EH (cell line): Measurements from ENCODE around the gene EPN3.

ENCODE experiments used
- DNase-seq: peaks from one replicate; pipeline ENCODE4 v3.0.0-alpha.2; 2015; ENCODE audit warnings: low read depth

Gene EPN3

DNA sequence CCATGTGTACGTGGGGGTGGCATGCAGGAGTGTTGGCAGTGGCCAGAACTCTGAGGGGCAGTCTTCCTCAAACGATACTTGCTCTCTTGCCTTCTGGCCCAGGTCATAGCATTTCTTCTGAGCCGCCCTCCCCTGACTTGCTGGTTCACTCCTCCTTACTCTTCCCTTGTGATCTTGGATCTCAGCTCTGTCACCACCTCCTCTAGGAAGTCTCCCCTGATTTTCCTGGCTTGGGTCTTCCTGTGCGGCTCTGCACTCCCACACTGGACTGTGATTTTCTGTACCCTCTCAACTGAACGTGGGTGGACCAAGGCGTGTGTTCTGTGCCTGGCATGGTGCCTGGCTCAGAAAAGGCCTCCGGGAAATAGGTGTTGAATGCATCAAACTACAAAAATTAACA, 2.9 kb downstream of the EPN3 start:
- DNase-seq: no peak

DNA sequence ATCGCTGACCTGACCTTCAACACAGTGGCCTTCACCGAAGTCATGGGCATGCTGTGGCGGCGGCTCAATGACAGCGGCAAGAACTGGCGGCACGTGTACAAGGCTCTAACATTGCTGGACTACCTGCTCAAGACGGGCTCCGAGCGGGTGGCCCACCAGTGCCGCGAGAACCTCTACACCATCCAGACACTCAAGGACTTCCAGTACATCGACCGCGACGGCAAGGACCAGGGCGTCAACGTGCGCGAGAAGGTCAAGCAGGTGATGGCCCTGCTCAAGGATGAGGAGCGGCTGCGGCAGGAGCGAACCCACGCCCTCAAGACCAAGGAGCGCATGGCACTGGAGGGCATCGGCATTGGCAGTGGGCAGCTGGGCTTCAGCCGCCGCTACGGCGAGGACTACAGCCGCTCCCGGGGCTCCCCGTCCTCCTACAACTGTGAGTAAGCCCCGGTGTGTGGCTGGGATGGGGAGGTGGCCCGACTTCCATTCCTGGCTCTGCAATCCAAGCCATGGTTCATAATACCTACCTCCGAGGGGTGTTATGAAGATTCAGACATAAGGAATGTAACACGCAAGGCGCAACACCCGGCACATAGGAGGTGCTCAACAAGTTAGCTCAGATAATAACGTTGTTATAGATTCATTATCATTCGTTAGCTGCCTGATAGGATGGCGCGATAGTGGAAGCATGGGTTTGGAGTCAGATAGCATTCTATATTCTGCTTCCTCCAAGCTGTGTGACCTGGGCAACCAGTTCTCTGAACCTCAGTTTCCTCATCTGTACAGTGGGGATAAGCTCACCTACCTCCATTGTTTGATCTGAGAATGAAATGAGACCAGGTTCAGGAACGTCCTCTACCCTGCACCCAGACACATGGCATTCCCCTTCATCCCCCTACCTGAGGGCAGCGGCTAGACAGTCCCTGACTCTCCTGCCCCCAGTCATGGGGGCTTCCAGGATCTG, 4.4 kb downstream of the EPN3 start:
- no peak for DNase-seq

DNA sequence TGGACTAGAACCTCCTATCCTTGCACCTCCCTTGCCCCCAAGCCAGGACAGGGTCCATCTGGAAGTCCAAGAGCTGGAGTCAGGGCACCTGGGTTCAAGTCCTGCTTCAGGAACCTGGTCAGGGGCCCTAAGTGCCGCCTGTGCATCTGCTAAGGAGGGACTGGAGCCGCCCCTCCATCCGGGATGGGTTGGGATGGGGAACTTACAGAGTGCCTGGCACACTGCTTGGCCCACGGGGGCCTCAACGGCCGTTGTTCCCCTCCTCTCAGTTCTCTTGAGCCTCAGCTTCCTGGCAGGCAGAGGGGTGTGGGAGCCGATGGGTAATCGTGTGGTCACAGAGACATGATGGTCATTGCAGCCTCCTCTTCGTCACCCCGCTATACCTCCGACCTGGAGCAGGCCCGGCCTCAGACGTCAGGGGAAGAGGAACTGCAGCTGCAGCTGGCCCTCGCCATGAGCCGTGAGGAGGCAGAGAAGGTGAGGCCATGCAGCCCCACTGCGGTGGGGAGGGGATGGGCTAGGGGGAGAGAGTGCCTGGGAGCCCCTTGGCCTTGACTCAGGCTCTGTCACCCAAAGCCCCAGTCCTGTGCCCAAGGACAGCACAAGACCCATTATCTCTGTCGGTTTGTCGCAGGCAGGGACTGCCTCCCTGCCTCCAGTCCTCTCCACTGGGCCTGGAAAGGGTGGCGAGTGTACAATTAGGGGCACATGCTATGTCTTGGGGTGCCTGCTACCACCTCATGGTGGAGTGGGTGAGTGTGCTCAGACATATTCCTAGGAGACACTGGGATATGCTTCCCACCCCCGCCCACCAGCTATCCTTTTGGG, 5.4 kb downstream of the EPN3 start:
- DNase-seq: no peak

DNA sequence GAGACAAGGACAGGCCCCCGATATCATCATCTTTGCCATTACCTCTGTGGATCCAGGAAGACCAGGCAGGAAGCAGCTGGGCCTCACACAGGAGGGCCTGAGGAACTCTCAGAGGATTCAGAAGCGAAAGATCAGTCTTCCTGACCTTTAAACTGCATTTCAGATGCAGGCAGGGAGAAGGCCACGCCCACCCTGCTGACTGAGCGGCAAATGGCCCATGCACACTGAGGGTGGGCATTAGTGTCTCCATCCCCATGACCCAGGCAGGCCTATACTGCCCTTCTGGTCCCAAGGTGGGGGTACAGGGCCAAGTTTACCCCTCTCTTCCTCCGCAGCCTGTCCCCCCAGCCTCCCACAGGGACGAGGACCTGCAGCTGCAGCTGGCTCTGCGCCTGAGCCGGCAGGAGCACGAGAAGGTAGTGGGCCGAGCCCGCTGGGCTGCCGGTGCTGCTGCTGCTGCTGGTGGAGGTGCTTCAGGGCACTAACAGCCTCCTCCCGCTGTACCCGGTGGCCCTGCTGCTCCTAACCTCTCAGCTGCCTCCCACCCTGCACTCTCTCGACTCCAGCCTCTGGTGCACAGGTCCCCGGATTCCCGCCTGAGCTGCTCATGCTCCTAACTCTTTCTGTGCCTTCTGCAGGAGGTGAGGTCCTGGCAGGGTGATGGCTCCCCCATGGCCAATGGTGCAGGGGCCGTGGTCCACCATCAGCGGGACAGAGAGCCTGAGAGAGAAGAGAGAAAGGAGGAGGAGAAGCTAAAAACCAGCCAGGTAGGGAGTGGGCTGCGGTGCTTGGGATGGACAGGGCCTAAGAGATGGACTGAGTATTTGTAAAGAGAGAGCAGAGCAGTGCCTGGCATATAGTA, 6.2 kb downstream of the EPN3 start:
- DNase-seq: no peak

DNA sequence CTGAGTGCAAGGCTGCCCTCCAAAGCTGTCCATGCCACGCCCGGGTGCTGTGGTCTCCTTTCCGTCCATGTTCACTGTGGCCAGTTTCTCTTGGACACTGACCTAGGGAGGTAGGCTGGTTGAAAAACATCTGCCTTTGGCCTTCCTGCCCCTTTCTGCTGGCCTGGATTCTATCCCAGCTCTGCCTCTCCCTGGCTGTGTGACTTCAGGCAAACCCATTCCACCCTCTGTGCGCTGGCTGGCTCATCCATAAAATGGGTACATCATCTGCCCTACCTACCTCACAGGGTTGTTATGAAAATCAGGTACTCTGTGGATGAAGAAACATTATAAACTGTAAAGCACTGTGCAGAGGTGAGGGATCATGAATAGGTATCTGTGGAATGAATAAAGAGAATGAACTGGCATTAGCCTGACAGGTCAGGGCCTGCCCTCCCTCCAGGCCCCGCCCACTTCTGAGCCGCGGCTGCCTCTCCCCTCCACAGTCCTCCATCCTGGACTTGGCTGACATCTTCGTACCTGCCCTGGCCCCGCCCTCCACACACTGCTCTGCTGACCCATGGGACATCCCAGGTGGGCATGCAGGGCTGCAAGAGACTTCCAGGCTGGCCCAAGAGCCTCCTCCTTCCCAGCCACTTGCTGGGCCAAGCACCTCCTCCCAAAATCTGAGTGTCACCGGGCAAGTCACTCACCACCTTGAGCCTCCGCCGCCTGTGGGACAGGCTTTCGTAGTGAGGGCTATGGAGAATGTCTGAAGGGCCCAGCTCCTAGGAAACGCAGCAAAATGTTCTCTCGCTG, 7.4 kb downstream of the EPN3 start:
- DNase-seq: no peak

DNA sequence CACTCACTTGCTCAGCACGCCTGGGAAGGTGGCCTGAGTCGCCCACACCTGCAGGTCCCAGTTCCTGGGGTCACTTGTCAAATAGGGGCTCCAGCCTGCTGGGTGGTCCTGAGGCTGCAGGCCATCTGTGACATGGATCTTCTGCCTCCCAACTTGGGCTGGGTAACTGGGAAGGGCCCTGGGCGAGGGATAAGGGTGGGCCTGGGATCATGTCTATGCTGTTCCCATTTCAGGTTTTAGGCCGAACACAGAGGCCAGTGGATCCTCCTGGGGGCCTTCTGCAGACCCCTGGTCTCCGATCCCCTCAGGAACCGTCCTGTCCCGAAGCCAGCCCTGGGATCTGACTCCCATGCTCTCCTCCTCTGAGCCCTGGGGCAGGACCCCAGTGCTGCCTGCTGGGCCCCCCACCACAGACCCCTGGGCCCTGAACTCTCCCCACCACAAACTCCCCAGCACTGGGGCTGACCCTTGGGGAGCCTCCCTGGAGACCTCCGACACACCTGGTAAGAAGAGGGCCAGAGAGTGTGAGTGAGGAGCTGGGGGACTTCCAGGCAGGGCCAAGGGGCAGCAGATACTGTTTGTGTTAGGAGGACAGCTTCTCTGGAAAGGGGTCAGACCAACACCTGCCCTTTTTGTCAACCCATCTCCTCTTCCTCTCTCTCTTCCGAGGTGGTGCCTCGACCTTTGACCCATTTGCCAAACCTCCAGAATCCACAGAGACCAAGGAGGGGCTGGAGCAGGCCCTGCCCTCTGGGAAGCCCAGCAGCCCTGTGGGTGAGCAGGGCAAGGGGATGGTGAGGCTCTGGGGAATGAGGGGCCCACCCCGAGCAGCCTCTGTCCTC, 8.2 kb downstream of the EPN3 start:
- no peak for DNase-seq

DNA sequence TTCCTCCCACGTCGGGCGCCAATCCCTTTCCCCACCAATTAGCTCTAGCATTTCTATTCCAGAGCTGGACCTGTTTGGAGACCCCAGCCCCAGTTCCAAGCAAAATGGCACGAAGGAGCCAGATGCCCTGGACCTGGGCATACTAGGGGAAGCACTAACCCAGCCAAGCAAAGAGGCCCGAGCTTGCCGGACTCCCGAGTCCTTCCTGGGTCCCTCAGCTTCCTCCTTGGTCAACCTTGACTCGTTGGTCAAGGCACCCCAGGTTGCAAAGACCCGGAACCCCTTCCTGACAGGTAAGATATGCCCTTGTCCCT, 8.8 kb downstream of the EPN3 start:
- no peak for DNase-seq

DNA sequence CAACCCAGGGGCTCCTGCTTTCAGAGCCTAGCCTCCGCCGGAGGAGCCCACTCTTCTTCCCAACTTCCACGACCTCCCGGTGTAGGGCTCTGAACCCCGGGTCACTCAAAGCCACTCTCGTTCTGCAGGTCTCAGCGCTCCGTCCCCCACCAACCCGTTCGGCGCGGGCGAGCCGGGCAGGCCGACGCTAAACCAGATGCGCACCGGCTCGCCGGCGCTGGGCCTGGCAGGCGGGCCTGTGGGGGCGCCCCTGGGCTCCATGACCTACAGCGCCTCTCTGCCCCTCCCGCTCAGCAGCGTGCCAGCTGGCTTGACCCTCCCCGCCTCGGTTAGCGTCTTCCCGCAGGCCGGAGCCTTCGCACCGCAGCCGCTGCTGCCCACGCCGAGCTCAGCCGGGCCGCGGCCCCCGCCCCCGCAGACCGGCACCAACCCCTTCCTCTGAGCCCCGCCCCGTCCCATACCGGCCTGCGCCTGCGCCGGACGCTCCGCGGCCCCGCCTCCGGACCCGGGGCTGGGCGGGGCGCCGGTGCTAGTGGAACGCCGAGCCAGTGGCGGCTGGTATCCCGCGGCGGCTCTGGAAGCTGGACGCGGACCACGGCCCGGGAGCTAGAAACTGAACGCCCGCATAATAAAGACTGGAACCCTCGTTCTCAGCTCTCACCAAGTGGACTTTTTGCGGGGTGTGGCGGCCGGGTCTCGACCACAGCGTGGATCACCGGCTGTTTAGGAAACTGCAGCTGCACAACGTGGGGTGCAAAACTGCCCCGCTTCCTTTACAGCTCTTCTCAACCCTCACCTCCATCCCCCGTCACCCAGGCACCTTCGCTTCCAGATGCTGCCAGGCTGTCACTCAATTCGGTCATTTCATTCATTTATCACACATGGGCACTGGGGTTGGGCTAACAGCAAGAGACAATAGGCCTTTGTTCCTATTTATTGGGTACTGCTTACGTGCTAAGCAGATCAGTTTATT, 9.5 kb downstream of the EPN3 start:
- peak; percentile 84 for DNase-seq

DNA sequence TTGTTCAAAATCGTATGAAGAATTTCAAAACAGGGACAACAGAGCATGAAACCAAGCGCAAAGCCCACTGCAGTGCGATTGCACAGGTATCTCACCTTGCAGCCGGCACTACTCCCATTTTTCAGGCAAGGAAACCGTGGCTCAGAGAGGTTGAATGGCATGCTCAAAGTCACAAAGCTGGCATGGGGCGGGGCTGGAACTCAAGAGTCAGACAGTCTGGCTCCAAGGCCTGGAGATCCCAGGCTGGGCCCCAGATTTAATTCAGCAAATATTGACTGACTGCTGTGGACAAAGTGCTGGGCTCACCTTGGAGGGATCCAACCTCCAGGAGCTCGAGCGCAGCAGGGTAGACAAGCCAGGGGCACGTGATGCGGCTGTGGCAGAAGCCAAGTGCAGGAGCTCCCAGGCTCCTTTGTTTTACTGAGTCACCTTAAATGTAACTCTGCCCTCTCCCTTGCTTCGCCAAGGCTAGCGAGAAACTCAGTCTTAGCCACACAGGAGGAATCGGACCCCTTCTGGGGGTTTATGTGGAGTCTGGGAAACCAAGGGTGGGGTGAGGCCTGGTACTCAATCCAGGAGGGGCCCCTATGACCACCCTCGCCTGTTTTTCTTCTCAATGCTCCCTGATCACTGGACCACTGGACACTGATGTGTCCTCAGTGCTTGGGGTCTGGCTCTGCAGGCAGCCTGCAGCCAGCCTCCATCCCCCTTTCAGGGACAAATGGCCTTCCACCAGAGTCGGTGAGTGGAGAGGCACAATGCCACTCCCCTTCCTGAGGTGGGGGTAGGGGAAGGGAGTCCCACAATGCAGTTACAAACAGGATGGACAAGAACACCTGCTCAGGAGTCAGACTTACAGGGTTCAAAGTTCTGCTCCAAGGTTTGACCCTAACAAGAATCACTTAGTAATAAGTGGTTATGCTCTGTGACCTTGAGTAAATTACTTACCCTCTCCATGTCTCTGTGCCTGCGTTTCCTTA, 10.6 kb downstream of the EPN3 start:
- DNase-seq: no peak

DNA sequence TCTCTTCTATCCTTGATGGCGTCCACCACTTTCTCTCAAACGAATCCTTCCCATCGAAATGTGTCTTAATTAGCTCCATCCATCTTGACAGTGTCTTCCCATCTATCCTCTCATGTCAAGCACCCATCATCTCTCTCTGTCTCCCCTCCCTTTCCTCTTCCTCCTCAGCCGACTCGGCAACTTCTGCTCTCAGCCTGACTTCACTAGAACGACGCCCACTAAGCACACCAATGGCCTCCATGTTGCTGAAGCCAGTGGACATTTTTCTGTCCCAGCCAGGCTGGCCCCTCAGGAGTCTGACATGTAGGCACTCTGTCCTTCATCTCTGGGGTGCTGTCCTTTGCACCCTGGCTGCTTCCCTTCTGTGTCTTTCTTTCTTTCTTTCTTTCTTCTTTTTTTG, 12.0 kb downstream of the EPN3 start:
- no peak for DNase-seq

DNA sequence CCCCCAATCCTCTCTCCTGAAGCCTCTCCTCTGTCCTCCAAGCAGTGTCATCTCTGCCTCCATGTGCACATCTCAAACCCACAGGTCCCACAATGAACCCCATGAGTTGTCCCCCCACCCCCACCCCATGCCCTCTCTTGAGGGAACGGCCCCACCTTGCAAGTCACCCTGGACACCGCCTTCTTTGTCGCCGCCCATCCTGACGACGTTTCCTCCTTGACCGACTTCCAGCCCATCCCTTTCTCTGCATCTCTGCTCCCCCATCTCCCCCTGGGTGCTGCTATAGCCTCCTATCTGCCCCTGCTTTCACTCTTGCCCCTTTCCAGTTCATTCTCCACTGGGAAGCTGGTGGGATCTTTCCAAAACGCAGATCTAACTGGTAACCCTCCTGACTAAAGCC, 12.8 kb downstream of the EPN3 start:
- no peak for DNase-seq

DNA sequence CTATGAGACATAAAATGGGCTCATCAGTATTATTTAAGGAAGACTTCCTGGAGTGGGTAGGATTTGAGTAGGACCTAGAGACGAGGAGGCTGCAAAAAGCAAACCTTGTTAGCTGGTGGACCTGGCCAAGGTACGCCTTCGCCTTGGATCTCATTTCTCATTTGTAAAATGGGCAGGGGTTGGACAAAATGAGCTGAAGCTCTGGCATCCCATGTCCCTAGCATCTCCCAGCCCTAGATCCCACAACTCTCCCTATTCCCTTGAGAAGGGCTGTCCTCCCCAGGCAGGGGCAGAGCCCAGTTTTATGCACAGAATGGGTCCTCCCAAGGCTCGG, 14.1 kb downstream of the EPN3 start:
- no peak for DNase-seq

DNA sequence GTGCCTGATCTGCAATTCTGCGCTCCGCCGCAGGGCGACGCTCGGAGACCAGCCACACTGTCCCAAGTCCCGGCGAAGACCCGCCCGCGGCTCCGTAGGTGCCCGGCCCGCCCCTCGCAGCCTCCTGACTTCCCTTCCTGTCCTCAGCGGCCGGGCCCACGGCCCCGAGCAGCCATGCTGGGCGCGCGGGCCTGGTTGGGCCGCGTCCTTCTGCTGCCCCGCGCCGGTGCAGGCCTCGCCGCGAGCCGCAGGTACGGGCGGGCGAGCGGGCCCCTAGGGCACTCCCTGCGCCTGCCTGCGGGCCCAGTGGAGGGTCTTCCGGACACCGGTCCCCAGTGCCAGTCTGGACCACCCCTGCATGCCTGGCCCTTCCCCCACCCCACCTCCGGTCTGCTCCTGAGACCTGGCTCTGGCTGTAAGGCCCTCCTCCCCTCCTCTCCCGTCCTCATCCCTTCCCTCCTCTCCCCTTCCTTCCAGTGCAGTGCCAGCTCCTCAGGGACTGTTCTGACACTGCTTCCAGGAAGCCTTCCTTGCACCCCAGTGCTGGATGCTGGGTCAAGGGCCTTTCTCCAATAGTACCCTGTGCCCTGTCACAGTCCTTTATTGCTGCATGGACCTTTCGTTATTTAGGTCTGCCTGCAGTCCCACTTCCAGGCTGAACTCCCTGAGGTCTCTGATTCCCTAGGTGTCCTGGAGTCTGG, 14.7 kb downstream of the EPN3 start, which contains the start of gene SPATA20:
SPATA20 (plus strand) TSS at position 140 of the 701 bp plus-strand sequence; CDS start at position 175, 35 bp downstream.
- peak; percentile 92 for DNase-seq

DNA sequence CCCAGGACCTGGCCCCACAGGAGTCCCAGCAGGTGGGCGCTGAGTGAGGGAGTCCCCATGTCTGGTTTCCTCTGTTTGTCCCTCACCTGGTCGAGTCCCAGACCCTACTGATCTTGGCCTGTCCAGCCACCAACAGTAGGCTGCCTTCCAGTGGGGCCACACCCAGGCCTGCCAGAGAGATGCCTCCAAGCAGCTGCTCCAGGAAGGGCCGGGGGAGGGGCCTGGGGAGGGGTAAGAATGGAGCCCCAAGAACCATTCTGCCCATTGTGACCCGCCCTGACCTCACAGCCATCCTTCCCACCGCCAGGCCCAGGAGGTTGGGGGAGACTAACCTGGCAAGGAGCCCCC, 15.2 kb downstream of the EPN3 start:
- peak; percentile 22 for DNase-seq

DNA sequence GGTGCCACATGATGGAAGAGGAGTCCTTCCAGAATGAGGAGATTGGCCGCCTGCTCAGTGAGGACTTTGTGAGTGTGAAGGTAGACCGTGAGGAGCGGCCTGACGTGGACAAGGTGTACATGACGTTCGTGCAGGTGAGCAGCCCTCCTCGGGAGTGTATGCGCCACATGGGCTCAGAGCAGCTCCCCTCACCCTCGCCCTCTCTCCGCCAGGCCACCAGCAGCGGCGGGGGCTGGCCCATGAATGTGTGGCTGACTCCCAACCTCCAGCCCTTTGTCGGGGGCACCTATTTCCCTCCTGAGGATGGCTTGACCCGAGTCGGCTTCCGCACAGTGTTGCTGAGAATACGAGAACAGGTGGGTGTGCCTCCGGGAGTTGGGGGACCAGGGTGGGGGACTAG, 16.3 kb downstream of the EPN3 start:
- no peak for DNase-seq

DNA sequence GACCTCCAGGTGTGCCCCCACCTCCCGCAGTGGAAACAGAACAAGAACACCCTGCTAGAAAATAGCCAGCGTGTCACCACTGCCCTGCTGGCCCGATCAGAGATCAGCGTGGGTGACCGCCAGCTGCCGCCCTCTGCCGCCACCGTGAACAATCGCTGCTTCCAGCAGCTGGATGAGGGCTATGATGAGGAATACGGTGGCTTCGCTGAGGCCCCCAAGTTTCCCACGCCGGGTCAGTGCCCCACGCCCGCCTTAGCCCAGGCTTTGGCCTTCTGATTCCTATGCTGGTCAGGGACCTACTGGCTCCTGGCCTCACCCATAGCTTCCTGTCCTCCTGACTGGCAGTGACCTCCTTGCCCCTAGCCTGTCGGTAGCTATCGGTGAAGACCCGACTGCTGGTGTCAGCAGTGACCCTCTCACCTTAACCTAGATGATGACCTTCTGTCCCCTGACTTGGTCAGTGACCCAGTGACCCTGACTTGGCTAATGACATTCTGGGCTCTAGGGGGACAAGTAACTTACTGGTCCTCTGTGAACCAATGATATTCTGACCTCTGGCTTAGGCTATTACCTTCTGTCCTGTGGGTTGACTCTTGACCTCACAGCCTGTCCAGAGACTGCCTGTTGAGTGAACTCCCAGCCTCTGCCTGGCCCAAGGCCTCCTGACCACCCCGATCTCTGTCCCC, 16.9 kb downstream of the EPN3 start:
- DNase-seq: no peak

DNA sequence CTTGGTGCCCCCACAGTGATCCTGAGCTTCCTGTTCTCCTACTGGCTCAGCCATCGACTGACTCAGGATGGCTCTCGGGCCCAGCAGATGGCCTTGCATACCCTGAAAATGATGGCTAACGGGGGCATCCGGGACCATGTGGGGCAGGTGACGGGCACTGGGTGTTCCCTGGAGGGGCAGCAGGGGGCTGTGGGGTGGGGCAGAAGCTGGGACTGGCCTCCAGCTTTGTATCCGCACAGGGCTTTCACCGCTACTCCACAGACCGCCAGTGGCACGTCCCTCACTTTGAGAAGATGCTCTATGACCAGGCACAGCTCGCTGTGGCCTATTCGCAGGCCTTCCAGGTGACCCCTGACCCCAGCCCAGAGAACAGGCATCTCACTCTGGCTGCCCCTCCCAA, 17.4 kb downstream of the EPN3 start:
- no peak for DNase-seq
